HepG2 (cell line): Measurements from ENCODE around the gene CKS2. TPM values are rescaled to one million over a fixed set of nuclear protein-coding genes. Genes with fewer than 3 reads are reported as not detected.

ENCODE experiments used
- ATAC-seq: fragments of 200-7000 bp; cut with Tn5 transposase; 3 replicates; pipeline ENCODE4 v1.9.1; 2020; ENCODE audit warnings: mild to moderate bottlenecking, moderate library complexity
- BruUV-seq: library from RNA; stranded (reverse); fragments of 400-500 nt; replicated peaks from 2 replicates; lab custom pipeline; 2021; lab: Mats Ljungman, UMichigan
- CTCF ChIA-PET: fragments of 300-600 bp; formaldehyde crosslinking; extraction: SDS; loops from one replicate; lab custom pipeline; 2021; ENCODE audit warnings: low total read pairs, inconsistent platforms, low intra/inter-chr PET ratio; lab: Yijun Ruan, JAX
- POLR2A ChIA-PET: fragments of 350-600 bp; sonication (Branson Sonifier 250); formaldehyde crosslinking; loops from one replicate; lab custom pipeline; 2020; ENCODE audit warnings: antibody characterized with exemption, inconsistent platforms; lab: Yijun Ruan, JAX
- DNase-seq: peaks from one replicate; pipeline ENCODE4 v3.0.0-alpha.2; 2015; ENCODE audit warnings: low spot score
- FAIRE-seq: peaks from 3 replicates; lab custom pipeline; 2011; peaks lifted over from hg19 to GRCh38; lab: Jason Lieb, UNC
- H2AFZ ChIP-seq: one replicate; pipeline ENCODE4 v1.6.1; 2011; ENCODE audit warnings: low read length, inconsistent platforms
- H3K27ac ChIP-seq: fragments of 300-600 bp; 3 replicates; pipeline ENCODE4 v1.8.0; 2011; ENCODE audit warnings: mixed run types, mild to moderate bottlenecking, mixed read lengths, low read length, inconsistent platforms; ENCODE audit not compliant: insufficient read depth; ENCODE audit errors: extremely low read length
- H3K27me3 ChIP-seq, 2 experiments: fragments of 200-600 bp in 1 of 2; 2 replicates in 1 of 2; 3 replicates in 1 of 2; pipeline versions ENCODE4 v1.6.0 to v1.8.0; 2011; ENCODE audit warnings: low read length in 2 of 2, mild to moderate bottlenecking in 2 of 2, moderate library complexity in 2 of 2, inconsistent platforms in 1 of 2; ENCODE audit not compliant: insufficient read depth in 2 of 2, control insufficient read depth in 1 of 2
- H3K36me3 ChIP-seq, 2 experiments: fragments of 200-600 bp in 1 of 2; replicated peaks in 1 of 2; 2 replicates in 1 of 2; 3 replicates in 1 of 2; pipeline versions ENCODE4 v1.5.1 to v1.8.0; 2011; ENCODE audit warnings: low read length in 2 of 2, inconsistent platforms in 1 of 2; ENCODE audit not compliant: insufficient read depth in 2 of 2, control insufficient read depth in 1 of 2
- H3K4me1 ChIP-seq: 2 replicates; pipeline ENCODE4 v1.5.1; 2012; ENCODE audit warnings: low read length, inconsistent platforms; ENCODE audit not compliant: insufficient read depth
- H3K4me2 ChIP-seq: 2 replicates; pipeline ENCODE4 v1.6.0; 2011; ENCODE audit warnings: low read depth, low read length, inconsistent platforms
- H3K4me3 ChIP-seq, 3 experiments: fragments of 200-600 bp in 1 of 3; sonication (generic), shearing (Covaris generic) in 1 of 3; replicated peaks in 1 of 3; 2 replicates each; pipeline ENCODE4 v1.5.1; 2011 to 2016; ENCODE audit warnings: low read length in 3 of 3, inconsistent platforms in 2 of 3, low read depth in 2 of 3, mild to moderate bottlenecking in 2 of 3, control low read depth in 1 of 3, mixed read lengths in 1 of 3; ENCODE audit not compliant: insufficient read depth in 1 of 3
- H3K79me2 ChIP-seq: one replicate; pipeline ENCODE4 v1.6.1; 2011; ENCODE audit warnings: low read length, inconsistent platforms; ENCODE audit not compliant: insufficient read depth
- H3K9ac ChIP-seq: 2 replicates; pipeline ENCODE4 v1.6.0; 2011; ENCODE audit warnings: mild to moderate bottlenecking, low read depth, low read length, inconsistent platforms; ENCODE audit not compliant: insufficient read depth
- H3K9me3 ChIP-seq: 2 replicates; pipeline ENCODE4 v1.5.1; 2012; ENCODE audit warnings: mild to moderate bottlenecking, low read length
- H4K20me1 ChIP-seq: 2 replicates; pipeline ENCODE4 v1.6.0; 2011; ENCODE audit warnings: inconsistent platforms, mild to moderate bottlenecking, low read length, moderate library complexity; ENCODE audit not compliant: insufficient read depth
- ADNP ChIP-seq: sonication (generic); formaldehyde crosslinking; IDR thresholded peaks from 2 replicates; pipeline ENCODE4 v1.4.0; 2020; ENCODE audit warnings: missing genetic modification reagents
- HNF4A ChIP-seq: sonication (generic); formaldehyde crosslinking; IDR thresholded peaks from 2 replicates; pipeline ENCODE4 v1.4.0; 2020; ENCODE audit warnings: missing genetic modification reagents
- HNF4G ChIP-seq, 2 experiments: sonication (generic) in 1 of 2; formaldehyde crosslinking in 1 of 2; IDR thresholded peaks; 2 replicates each; pipeline versions ENCODE4 v1.4.0 to v1.6.1; 2011 to 2020; ENCODE audit warnings: borderline replicate concordance in 2 of 2, low read depth in 2 of 2, mild to moderate bottlenecking in 2 of 2, low read length in 1 of 2, missing genetic modification reagents in 1 of 2, moderate library complexity in 1 of 2
- RAD21 ChIP-seq: fragments of 450-650 bp; formaldehyde crosslinking; IDR thresholded peaks from 2 replicates; pipeline ENCODE4 v1.5.0; 2020; ENCODE audit warnings: mild to moderate bottlenecking
- SMC3 ChIP-seq: IDR thresholded peaks from 2 replicates; pipeline ENCODE4 v1.6.1; 2011; ENCODE audit warnings: low read length, improper control_type of control experiment
- STAG1 ChIP-seq: sonication (generic); formaldehyde crosslinking; IDR thresholded peaks from 2 replicates; pipeline ENCODE4 v1.4.0; 2020; ENCODE audit warnings: missing genetic modification reagents
- ZBTB2 ChIP-seq: sonication (generic); formaldehyde crosslinking; IDR thresholded peaks from 2 replicates; pipeline ENCODE4 v1.8.0; 2022; ENCODE audit warnings: low read depth, missing genetic modification reagents
- ZBTB7B ChIP-seq: sonication (generic); formaldehyde crosslinking; IDR thresholded peaks from 2 replicates; pipeline ENCODE4 v1.4.0; 2020; ENCODE audit warnings: missing genetic modification reagents
- ZNF292 ChIP-seq: sonication (generic); formaldehyde crosslinking; IDR thresholded peaks from 2 replicates; pipeline ENCODE4 v1.8.1; 2022; ENCODE audit warnings: mild to moderate bottlenecking, low read depth, missing genetic modification reagents, borderline replicate concordance
- ZNF343 ChIP-seq: sonication (generic); formaldehyde crosslinking; IDR thresholded peaks from 2 replicates; pipeline ENCODE4 v1.4.0; 2020; ENCODE audit warnings: mild to moderate bottlenecking, missing genetic modification reagents
- ZNF460 ChIP-seq: sonication (generic); formaldehyde crosslinking; IDR thresholded peaks from 2 replicates; pipeline ENCODE4 v1.5.1; 2020; ENCODE audit warnings: missing genetic modification reagents, mild to moderate bottlenecking, borderline replicate concordance
- ZNF577 ChIP-seq: sonication (generic); formaldehyde crosslinking; IDR thresholded peaks from 2 replicates; pipeline ENCODE4 v1.4.0; 2020; ENCODE audit warnings: mild to moderate bottlenecking, low read depth, missing genetic modification reagents, borderline replicate concordance
- ZNF589 ChIP-seq: sonication (generic); formaldehyde crosslinking; conservative IDR thresholded peaks from 2 replicates; pipeline ENCODE4 v1.8.0; 2022; ENCODE audit warnings: mild to moderate bottlenecking, moderate library complexity, missing genetic modification reagents
- WGBS: methylation state at CpG from one replicate; pipeline ENCODE4 v1.1.6; 2017; ENCODE audit warnings: low lambda C conversion rate; 5-methylcytosine and 5-hydroxymethylcytosine counted together
- in situ Hi-C: cut with HindIII; loops from 2 replicates; pipeline ENCODE4 v1.10.0; 2017; ENCODE audit warnings: low pct_unique_long_range_greater_than_20kb; ENCODE audit not compliant: extremely low pct_ligation_motif_present
- intact Hi-C: fragments of 100-400 bp; cut with micrococcal nuclease; formaldehyde crosslinking; loops from one replicate; pipeline ENCODE4 v1.10.0; 2022; ENCODE audit not compliant: unreplicated experiment
- polyA plus RNA-seq, 8 experiments: library from polyadenylated mRNA; depleted of rRNA in 3 of 8; stranded (reverse) in 7 of 8; unstranded in 1 of 8; fragments of >200 nt; fragmentation: Illumina TruSeq in 4 of 8; extraction: Trizol in 4 of 8; gene quantifications; 2 replicates each; pipeline versions ENCODE4 v1.2.1 to v1.2.3, GENCODE V29; 2011 to 2016; ENCODE audit warnings: low read depth in 4 of 8, missing spikeins in 1 of 8, mixed read lengths in 1 of 8; ENCODE audit not compliant: insufficient read depth in 1 of 8
- total RNA-seq, 5 experiments: library from RNA; depleted of rRNA; stranded (reverse); fragments of >200 nt; fragmentation: Illumina TruSeq; extraction: Trizol; gene quantifications; 2 replicates each; pipeline ENCODE4 v1.2.3, GENCODE V29; 2016; ENCODE audit warnings: low read depth in 1 of 5
- TF ChIP-seq, protein P1 (sequence below): sonication (generic); formaldehyde crosslinking; IDR thresholded peaks from 2 replicates; pipeline ENCODE4 v1.5.0; 2020; ENCODE audit warnings: mild to moderate bottlenecking, missing genetic modification reagents, moderate library complexity

The CKS2 gene
- total and polyA plus RNA-seq, 2 of the 13 experiments (the other 11 are each of a cell fraction or from before 2014, with no cell fraction given), result 251 to 317 TPM

GRCh38 chr9:89278551-89278950, 32.4 kb upstream of the CKS2 start:
- Histone ChIP-seq H3K4me2 (no peak overlapping the region), H3K79me2 (no peaks in the 10 kb centered on the region), H3K36me3 (no peaks in the 10 kb centered on the region), H3K9me3 (peaks cover 20% of the 10 kb centered on the region), H3K9ac (no peak overlapping the region), H3K4me1 (no peaks in the 10 kb centered on the region), H3K4me3 (no peak overlapping the region), H3K27ac (no peak overlapping the region), H2AFZ (no peak overlapping the region), H3K27me3 (no peaks in the 10 kb centered on the region), H4K20me1 (no peaks in the 10 kb centered on the region)
- 92% methylated on average over 2 of the region's 2 CpGs for WGBS
- FAIRE-seq (no peak), DNase-seq (no peak), ATAC-seq (no peak)
- ChIA-PET CTCF (interaction anchor here (1.4 kb wide), 1 partner anchor 107 kb away, joined by 3 read pairs; no protein-coding TSS in a partner anchor), POLR2A (no interaction called here)
- intact Hi-C loops (no loop called here), in situ Hi-C loops (no loop called here)
- BruUV-seq, result no TSS peak
- TF ChIP-seq ZNF343 (no peak), ZNF292 (CRISPR knock-in tag) (no peak), ZNF460 (no peak), ZNF577 (CRISPR knock-in tag) (no peak), ZBTB7B (CRISPR knock-in tag) (no peak)

DNA sequence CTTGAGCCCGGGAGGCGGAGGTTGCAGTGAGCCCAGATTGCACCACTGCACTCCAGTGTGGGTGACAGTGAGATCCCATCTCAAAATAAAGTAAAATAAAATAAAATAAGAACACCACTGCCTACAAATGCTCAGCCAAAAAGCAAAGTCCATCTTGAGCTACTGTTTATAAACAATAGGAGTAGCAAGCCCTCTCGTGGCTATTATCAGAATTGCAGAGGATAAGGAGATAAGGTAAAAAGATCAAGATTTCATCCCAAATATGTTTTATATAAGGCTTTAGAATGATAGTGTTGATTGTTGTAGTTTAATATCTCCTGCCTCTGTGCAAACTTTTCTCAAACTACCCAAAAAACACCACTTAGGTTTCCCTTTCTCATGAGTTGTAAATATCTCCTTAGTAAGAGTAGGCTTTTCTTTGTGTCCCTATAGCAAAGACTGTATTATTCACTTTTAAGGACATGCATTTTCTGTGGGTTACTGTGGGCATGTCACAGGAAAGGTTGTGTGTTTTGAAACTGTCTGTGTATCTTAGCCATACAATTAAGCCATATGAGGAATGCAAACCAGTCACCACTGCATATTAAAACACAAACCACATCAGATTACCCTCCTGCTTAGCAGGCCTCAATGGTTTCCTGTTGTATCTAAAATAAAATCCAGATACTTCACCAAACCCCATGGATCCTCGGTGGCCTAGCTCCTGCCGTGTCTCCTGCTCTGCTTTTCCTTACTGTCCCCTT, 31.8 kb upstream of the CKS2 start:
- Histone ChIP-seq H3K27ac (no peak overlapping the region), H2AFZ (no peak overlapping the region), H3K36me3 (no peaks in the 10 kb centered on the region), H3K4me3 (no peak overlapping the region), H3K9ac (no peak overlapping the region), H3K4me1 (no peaks in the 10 kb centered on the region), H3K4me2 (no peak overlapping the region), H3K79me2 (no peaks in the 10 kb centered on the region), H4K20me1 (no peaks in the 10 kb centered on the region), H3K27me3 (no peaks in the 10 kb centered on the region), H3K9me3 (peaks cover 14% of the 10 kb centered on the region)
- FAIRE-seq, result no peak
- POLR2A ChIA-PET, result no interaction called here
- no TSS peak for BruUV-seq
- intact Hi-C loops (loop anchor here (1.0 kb wide), 1 partner anchor 108 kb away; no protein-coding TSS in a partner anchor), in situ Hi-C loops (no loop called here)
- CTCF ChIA-PET, result interaction anchor here (1.4 kb wide), 1 partner anchor 108 kb away, joined by 3 read pairs; no protein-coding TSS in a partner anchor
- WGBS, result 38% methylated on average over 5 of the region's 5 CpGs
- peak; percentile 45 for DNase-seq
- peak; percentile 59 for ATAC-seq
- TF ChIP-seq ADNP (CRISPR knock-in tag) (no peak), HNF4G (IDR thresholded peaks at IDR 0.05; ENCODE audit: borderline replicate concordance, low read depth, low read length) (peak; percentile 40; the same call in 1 of the 2 replicates), HNF4G (CRISPR knock-in tag; IDR thresholded peaks at IDR 0.05; ENCODE audit: borderline replicate concordance, low read depth) (no peak), RAD21 (CRISPR knock-in tag) (0 out of 2 replicates have a peak, but pooled peaks have one; percentile 13), STAG1 (CRISPR knock-in tag) (peak; percentile 63), ZNF589 (no peak), HNF4A (CRISPR knock-in tag) (peak; percentile 41; the same call in 1 of the 2 replicates), SMC3 (peak; percentile 51; the same call in 1 of the 2 replicates), ZBTB2 (CRISPR knock-in tag) (no peak)
- TF ChIP-seq, protein P1, sequence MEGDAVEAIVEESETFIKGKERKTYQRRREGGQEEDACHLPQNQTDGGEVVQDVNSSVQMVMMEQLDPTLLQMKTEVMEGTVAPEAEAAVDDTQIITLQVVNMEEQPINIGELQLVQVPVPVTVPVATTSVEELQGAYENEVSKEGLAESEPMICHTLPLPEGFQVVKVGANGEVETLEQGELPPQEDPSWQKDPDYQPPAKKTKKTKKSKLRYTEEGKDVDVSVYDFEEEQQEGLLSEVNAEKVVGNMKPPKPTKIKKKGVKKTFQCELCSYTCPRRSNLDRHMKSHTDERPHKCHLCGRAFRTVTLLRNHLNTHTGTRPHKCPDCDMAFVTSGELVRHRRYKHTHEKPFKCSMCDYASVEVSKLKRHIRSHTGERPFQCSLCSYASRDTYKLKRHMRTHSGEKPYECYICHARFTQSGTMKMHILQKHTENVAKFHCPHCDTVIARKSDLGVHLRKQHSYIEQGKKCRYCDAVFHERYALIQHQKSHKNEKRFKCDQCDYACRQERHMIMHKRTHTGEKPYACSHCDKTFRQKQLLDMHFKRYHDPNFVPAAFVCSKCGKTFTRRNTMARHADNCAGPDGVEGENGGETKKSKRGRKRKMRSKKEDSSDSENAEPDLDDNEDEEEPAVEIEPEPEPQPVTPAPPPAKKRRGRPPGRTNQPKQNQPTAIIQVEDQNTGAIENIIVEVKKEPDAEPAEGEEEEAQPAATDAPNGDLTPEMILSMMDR, result peak; percentile 53
